Stimulated activated CD4-positive, alpha-beta T cell treated with anti-CD3 and anti-CD28 coated beads, Interleukin-1b, Interleukin-23, amount 100 ng/mL, for 24 hours (primary cell): ENCODE measurements around the gene CEP95.
"Not testable (repeated sequence)": the region's sequence is repeated elsewhere in the genome, so short reads cannot be mapped to it uniquely, and the experiment has no call there.

ENCODE experiments used
- DNase-seq, 4 experiments: peaks; one replicate each; pipeline ENCODE4 v3.0.0-alpha.2; 2020; ENCODE audit warnings: low read depth in 4 of 4, low spot score in 1 of 4

The CEP95 gene

DNA sequence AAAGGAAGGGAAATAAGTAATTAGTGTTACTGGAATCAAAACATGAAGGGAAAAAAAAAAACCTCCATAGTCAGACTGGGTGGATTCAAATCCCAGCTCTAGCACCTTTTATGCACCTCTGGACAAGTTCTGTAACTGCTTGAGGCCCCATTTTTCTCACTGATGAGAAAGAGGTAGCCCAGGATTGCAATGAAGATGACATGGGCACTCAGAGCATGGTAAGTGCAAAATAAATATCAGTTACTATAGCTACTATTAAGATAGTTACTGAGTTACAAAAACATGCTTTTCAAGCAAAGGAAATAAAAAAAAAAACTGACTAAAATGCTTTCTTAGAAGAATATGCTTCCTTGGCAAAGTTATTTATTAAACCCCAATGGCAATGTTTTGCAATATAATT is 58.8 kb downstream of the CEP95 start:
- DNase-seq: no peak

DNA sequence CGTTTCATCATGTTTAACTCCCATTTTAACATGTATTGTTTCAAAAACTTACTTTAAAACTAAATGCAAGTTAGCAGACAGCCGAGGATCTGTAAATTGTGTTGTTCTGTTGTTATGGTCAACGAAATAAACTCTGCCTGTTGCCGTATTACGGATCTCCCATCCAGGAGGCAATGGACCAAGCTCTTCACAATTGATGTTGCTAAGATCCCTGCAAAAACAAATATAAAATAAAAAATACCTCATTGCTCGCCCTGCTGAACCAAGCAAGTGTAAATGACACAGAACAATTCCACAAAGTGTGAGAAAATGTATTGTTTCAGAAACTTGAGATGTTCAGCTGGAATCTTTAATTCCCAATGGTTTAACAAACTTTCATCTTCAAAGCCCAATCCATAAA is 65.0 kb downstream of the CEP95 start:
- no peak for DNase-seq

DNA sequence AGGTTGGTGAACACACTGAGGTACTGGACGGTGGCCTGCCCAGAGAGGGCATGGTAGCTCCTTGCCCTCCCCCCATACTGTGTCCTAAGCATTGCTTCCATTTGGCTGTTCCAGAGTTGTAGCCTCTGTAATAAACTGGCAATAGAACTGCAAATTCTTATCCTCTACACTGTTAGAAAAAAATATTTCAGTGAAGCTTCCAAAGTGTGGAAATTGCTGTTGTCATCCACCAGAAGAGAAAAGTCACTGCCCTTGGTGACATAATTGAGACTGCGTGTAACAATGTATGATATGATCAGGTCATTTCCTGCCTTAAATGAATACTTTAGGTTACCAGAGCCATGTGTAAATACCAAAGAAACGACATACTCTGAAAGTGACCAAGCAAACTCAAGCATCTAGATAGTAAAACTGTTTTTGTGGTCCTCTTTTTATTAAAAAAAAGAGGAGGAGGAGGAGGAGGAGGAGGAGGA is 65.9 kb downstream of the CEP95 start:
- no peak for DNase-seq

DNA sequence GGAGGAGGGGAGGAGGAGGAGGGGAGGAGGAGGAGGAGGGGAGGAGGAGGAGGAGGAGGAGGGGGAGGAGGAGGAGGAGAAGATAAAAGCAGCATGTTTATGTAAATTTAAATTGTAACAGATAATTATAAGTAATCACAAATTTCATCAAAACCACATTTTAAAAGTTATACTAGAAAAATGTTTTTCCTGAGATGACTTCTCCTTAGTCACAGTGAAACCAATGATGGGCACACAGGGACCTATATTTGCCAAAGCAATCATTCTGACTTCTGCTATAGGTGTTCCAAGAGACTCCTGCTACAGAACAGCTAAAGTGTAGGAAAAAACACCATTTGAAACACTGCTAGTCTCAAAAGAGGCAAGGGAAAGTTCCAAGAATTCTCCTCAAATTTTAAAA is 66.4 kb downstream of the CEP95 start:
- DNase-seq: no peak

DNA sequence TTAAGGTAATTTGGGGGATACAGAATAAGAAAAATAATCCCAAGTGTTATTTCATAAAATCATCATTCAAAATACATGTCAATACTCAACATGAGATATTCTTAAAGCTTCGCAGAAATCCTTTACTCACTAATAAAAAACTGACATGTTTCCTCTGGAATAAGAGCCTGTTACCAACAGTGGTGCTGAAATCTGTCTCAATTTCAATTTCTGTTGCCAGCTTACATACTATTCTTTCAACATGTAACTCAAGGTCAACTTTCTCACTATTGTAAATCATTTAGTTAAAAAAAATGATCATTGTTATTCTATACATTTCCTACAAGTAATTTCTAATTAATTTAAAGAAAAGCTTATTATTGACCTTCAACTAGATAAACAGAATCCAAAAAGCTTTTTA is 67.9 kb downstream of the CEP95 start:
- DNase-seq: no peak

DNA sequence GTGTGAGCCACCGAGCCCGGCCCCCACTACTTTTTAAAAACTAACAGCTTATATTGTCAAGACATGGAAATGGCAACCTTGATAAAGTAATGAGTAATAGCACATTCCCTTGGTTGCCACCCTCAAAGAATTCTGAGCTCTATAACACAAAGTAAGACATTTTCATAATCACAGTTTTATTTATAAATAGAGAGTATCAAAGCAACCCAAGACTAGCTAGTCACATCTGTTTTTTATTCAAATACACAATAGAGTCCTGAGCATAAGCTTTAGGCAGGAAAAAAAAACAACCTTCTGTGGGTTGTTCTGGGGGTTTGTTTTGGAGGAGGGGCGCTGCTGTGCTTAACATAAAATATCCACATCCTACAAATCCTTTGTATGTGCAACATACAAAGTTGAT is 68.7 kb downstream of the CEP95 start:
- DNase-seq: no peak

DNA sequence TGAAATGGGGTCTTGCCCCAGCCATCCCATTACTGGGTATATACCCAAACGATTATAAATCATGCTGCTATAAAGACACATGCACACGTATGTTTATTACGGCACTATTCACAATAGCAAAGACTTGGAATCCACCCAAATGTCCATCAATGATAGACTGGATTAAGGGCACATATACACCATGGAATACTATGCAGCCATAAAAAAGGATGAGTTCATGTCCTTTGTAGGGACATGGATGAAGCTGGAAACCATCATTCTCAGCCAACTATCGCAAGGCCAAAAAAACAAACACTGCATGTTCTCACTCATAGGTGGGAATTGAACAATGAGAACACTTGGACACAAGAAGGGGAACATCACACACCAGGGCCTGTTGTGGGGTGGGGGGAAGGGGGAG is 70.2 kb downstream of the CEP95 start:
- DNase-seq: not testable (repeated sequence)

DNA sequence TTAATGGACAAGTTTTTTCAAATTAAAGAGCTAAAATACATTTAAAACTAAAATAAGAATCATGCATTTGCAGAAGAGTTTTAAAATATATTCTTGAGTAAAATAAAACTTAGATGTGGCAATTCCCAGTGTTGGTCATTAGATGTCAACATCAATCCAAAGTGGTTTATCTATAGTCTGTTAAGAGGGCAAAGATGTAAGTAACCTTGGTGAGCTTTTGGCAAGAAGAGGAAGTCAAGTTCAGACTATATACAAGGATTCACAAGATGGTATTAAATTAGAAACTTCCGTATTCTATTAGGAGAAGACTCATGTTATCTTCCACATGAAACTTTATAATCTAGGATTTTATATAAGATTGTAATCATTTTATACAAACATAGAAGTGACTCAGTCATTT is 73.1 kb downstream of the CEP95 start:
- no peak for DNase-seq

DNA sequence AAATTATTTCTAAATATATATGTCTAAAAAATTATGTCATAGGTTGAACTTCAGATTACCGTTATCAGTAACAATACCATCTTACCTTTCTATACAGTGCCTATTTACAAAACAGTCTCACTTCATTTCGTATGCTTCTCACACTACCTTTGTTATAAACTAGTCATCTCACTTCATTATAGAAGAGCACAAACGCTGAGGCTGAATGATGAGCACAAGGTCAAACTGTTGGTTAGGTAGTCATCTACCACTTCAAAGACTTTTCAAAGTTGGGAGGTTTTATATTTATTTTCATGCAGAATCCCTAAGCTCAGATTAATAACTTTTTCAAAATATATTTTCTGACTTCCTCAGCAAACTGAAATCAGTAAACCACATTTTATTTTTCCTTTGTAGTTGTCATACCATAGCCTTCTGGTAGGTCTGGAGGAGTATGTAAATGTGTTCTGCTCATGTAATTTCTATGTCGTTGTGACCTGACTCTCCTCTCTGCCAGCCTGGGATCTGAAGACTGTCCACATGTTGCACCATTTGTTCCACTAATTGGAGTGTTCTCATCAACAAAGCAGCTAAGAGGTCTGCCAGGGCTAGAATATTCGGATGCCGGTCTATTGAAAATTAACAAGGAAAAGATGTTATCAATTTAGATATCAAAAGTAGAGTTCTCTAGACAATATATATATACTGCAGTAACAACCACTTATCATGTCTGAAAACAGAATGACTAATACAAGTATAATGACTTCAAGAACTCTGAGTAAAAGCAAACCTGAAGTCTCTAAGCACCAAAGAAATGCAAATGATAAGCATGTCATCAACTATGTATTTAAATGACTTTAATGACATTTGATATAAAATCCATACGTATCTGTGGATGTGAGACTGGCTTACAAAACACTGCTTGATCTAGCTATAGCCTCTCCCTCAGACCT is 73.9 kb downstream of the CEP95 start:
- no peak for DNase-seq

DNA sequence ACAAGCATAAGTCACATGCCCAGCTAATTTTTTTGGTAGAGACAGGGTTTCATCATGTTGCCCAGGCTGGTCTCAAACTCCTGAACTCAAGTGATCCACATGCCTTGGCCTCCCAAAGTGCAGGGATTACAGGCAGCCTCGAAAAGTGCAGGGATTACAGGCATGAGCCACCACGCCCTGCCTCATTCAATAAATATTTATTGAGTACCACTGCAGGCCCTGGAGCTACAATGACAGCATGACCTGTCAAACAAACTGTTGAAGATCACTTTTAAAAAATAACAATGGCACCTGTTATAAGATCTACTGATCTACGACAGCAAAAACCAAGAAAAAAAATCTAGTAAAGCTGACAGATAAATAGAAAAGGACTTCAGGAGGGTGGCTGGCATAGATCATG is 76.3 kb downstream of the CEP95 start:
- no peak for DNase-seq

DNA sequence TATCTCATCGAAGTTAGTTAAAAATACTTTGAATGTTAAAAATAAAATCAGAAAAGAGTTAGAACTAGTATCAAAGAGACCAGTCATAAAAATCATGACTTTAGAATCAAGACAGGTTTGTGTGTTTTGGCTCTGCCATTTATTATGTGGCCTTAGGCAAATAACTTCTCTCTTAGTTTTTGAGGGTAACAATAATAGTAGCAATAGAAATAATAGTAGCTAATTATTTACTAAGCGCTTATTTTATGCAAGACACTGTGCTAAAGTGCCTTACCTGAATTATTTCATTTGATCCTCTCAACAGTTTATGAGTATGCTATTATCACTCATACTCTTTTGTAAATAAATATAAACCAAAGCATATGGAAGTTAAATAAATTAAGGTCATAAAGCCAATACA is 78.4 kb downstream of the CEP95 start:
- DNase-seq: no peak
